GM18951 (cell line): ENCODE results near the gene ENTR1.

Source experiments
- POLR2A ChIP-seq: IDR thresholded peaks from 4 replicates; pipeline ENCODE4 v1.6.1; 2011; ENCODE audit warnings: mild to moderate bottlenecking; ENCODE audit not compliant: insufficient read length, insufficient read depth; ENCODE audit errors: extremely low read depth
- in situ Hi-C: fragments of 300-500 bp; cut with MboI; formaldehyde crosslinking; loops from one replicate; pipeline ENCODE4 v1.12.0; 2022; ENCODE audit warnings: low sequenced_read_pairs, mixed read lengths, inconsistent platforms; ENCODE audit not compliant: unreplicated experiment

The ENTR1 gene

DNA sequence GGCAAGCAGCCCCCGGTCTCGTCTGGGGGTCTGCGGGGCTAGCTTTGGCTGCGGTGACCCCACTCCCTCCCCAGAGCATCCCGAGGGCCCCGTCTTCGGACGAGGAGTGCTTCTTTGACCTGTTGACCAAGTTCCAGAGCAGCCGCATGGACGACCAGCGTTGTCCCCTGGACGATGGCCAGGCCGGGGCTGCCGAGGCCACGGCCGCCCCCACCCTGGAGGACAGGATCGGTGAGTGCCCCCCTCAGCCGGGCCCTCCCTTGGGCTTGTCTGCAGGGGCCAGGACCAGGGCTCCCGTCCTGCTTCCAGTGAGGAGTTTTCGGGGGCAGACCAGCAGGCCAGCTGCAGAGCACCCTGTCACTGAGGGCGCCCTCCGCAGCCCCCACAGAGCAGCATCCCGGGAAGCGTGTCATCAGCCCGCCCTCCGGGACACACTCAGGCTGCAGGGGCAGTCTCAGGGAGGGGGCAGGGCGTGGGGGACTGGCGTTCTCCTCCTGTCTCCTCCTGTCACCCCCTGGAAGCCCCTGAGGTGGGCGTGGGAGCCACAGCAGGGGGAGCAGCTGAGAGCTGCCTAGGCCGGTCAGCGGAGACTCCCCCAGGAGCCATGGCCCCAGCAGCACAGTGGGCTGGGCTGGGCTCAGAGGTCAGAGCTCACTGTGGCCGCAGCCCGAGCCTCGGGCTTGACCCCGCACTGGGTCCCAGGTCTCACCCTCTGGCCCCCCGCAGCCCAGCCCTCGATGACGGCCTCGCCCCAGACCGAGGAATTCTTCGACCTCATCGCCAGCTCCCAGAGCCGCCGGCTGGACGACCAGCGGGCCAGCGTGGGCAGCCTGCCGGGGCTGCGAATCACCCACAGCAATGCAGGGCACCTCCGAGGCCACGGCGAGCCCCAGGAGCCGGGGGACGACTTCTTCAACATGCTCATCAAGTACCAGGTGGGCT lies 54.5 kb downstream of the ENTR1 start:
- in situ Hi-C loops, result no loop called here
- TF ChIP-seq POLR2A, result no peak

DNA sequence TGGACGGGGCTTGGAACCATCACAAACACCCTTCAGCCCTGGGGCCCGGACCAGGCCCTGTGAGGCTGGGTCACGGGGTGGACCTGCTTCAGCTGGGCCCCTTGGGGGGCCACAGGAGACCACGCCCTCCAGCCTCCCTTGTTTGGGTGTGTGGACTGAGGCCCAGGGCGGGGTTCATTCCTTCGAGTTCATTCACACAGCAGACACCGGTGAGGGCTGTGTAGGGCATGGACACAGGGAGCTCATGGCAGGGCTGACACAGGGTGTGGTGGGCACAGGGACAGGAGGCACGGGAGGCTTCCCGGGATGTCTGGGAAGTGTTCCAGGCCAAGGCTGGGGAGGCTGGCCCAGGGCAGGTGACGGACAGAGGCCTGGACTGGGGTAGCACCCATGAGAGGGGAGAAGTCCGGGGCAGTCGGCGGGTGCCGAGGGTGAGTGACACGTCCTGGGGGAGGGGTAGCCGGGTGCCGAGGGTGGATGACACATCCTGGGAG lies 55.8 kb downstream of the ENTR1 start:
- no peak for TF ChIP-seq POLR2A
- in situ Hi-C loops, result no loop called here

DNA sequence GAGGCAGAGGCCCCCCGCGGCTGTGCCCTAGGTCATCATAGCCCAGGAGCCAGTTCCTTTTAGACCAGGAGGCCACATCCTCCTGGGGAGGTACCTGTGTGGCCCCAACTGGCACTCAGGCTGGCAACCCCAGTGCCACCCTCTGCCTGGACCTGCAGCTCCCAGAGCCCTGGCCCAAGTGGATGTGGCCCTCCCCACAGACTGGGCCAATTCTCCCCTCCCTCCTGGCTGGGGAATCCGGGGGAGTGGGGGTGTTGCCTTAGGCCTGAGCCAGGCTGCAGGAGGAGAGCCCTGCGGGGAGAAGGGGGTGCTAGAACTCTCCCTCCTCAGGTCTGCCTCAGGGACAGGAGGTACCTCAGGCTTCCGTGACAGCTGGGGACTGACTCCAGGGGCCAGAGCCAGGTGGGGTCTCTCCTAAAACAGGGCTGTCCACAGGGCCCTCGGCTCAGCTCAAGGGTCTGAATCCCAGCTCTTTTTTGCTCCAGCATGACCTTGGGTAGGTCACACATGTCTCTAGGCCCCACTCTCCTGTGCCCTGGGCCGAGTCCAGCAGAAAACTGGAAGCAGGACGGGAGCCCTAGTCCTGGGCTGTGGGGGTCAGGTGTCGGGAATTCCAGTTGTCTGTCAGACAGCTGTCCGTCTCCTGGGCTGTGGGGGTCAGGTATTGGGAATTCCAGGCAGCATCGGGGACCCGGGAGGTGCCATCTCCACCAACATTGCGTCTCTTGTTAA lies 56.5 kb downstream of the ENTR1 start:
- in situ Hi-C loops, result no loop called here
- no peak for TF ChIP-seq POLR2A

DNA sequence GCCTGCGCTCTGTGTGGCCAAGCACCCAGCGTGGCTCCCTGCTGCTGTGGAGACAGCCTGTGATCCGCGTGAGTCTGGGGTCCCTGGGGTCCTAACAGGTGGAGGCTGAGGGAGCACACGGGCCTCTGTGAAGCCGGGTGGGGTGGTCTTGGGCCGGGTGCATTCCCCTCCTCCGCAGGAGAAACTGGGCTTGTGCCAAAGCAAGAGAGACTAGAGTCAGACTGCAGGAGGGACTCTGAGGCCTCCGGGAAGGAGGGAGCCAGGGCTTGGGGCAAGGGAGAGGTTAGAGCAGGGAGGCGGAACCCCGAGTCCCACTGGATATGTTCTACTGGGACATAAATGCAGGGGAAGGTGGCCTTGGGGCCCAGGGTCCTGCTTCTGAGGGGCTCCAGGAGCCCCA lies 57.3 kb downstream of the ENTR1 start:
- TF ChIP-seq POLR2A, result no peak

DNA sequence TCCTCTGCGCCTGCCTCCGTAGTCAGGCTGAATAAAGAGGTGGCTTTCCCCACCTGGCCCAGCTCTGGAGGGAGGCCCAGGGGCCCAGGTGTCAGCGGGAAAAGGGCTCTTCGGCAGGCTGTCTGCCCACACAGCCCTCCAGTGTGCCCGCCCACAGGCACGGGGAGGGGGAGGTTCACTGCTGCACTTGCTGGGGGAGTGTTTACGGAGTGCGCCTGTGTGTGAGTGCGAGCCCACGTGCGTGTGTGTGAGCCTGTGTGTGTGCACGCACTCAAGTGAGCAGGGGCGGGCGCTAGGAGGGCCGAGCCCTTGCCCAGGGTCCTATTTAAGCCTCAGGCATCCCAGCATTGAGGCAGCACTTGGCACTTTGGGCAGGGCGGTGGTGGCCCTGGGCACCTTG lies 57.7 kb downstream of the ENTR1 start:
- TF ChIP-seq POLR2A, result no peak
- in situ Hi-C loops, result no loop called here

More for the DNA sequence above, 57.3 kb downstream of the ENTR1 start:
- in situ Hi-C loops, result no loop called here
